ENCODE data around the gene CGNL1.

DNA sequence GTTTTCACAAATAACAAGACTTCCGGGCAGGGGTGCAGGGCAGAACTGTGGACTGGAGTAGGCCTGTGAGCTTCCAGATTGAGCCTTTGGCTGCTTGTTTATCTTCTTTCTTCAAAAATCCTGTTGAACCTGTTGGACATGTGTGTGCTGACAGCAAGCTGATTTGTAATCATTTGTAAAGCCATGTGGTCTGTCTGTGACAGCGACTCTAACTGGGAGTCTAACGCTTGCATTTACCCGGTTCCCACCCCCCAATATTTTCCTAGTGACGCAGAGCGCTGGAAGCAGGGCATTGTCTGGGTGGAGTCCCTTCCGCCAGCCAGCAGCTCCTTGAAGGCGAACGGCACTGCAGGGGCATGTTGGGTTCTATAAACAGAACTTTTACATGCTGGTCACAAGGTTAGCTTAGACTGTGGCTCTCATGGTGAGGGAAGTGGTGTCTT, 129.7 kb downstream of the CGNL1 start:
- TF ChIP-seq, protein P1, sequence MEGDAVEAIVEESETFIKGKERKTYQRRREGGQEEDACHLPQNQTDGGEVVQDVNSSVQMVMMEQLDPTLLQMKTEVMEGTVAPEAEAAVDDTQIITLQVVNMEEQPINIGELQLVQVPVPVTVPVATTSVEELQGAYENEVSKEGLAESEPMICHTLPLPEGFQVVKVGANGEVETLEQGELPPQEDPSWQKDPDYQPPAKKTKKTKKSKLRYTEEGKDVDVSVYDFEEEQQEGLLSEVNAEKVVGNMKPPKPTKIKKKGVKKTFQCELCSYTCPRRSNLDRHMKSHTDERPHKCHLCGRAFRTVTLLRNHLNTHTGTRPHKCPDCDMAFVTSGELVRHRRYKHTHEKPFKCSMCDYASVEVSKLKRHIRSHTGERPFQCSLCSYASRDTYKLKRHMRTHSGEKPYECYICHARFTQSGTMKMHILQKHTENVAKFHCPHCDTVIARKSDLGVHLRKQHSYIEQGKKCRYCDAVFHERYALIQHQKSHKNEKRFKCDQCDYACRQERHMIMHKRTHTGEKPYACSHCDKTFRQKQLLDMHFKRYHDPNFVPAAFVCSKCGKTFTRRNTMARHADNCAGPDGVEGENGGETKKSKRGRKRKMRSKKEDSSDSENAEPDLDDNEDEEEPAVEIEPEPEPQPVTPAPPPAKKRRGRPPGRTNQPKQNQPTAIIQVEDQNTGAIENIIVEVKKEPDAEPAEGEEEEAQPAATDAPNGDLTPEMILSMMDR (IDR thresholded peaks at IDR 0.05): no peak
- TF ChIP-seq, protein P2, sequence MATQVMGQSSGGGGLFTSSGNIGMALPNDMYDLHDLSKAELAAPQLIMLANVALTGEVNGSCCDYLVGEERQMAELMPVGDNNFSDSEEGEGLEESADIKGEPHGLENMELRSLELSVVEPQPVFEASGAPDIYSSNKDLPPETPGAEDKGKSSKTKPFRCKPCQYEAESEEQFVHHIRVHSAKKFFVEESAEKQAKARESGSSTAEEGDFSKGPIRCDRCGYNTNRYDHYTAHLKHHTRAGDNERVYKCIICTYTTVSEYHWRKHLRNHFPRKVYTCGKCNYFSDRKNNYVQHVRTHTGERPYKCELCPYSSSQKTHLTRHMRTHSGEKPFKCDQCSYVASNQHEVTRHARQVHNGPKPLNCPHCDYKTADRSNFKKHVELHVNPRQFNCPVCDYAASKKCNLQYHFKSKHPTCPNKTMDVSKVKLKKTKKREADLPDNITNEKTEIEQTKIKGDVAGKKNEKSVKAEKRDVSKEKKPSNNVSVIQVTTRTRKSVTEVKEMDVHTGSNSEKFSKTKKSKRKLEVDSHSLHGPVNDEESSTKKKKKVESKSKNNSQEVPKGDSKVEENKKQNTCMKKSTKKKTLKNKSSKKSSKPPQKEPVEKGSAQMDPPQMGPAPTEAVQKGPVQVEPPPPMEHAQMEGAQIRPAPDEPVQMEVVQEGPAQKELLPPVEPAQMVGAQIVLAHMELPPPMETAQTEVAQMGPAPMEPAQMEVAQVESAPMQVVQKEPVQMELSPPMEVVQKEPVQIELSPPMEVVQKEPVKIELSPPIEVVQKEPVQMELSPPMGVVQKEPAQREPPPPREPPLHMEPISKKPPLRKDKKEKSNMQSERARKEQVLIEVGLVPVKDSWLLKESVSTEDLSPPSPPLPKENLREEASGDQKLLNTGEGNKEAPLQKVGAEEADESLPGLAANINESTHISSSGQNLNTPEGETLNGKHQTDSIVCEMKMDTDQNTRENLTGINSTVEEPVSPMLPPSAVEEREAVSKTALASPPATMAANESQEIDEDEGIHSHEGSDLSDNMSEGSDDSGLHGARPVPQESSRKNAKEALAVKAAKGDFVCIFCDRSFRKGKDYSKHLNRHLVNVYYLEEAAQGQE (IDR thresholded peaks at IDR 0.05; ENCODE audit: low read depth, low read length): no peak
- TF ChIP-seq EP300 (IDR thresholded peaks at IDR 0.05; ENCODE audit: borderline replicate concordance in 1 of 2, low read depth in 1 of 2, low read length in 1 of 2) (no peak), POLR2AphosphoS5 (IDR thresholded peaks at IDR 0.05; ENCODE audit: low read depth, low read length) (no peak), RCOR1 (IDR thresholded peaks at IDR 0.05; ENCODE audit: low read length) (no peak), JUND (IDR thresholded peaks at IDR 0.05) (no peak)
- TF ChIP-seq, protein P3, sequence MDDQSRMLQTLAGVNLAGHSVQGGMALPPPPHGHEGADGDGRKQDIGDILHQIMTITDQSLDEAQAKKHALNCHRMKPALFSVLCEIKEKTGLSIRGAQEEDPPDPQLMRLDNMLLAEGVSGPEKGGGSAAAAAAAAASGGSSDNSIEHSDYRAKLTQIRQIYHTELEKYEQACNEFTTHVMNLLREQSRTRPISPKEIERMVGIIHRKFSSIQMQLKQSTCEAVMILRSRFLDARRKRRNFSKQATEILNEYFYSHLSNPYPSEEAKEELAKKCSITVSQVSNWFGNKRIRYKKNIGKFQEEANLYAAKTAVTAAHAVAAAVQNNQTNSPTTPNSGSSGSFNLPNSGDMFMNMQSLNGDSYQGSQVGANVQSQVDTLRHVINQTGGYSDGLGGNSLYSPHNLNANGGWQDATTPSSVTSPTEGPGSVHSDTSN (IDR thresholded peaks at IDR 0.05): no peak
